ENCODE results near the gene GRM4. TPM values are rescaled to one million over a fixed set of nuclear protein-coding genes. Genes with fewer than 3 reads are reported as not detected.

GRM4 gene
- polyA plus RNA-seq, 1 of the 3 experiments (the other 2 are of a cell fraction): not detected

DNA sequence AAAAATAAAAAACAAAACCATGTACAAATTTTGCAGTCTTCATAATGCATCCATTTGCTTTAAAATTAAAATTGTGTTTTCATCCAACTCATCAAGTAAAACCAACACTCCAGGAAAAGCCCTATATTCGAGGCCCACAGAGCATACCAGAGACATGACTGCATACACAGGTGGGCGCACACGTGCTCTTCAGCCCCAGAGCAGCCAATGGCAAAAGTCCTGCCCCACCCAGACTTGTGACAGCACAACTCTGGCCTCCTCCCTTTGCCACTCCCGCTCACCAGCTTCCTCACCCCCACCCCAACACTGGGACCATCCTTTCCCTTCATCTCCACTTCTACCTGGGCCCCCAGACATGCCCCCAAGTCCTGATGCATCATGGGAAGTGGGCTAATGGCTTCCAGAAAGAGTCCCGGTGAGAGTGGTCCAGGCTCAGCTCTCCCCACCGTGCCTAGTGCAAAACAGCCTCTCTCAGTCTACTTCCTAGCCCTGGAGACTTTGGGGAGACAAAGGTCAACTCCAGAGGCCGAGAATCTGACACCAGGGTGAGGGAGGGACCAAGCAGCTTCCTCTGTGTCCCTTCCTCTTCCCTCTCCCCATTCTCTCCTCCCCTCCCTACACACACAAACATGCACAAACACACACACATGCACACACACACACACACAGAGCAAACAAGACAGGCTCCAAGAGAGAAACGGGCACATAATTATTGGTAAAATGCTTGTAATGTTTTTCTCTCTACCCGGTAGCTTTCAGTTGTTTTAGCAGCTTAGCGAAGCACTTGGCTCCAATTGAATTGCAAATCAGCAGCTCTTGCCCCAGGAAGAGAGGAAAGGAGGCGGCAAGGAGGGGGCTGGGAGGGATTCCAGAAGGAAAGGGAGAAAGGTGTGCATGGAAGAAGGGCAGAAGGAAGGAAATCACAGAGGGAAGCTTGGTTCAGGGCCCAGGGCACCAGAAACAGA lies 14.3 kb downstream of the GRM4 start:
- CTCF ChIA-PET: interaction anchor here (1.3 to 1.6 kb wide), 2 partner anchors 10 to 12 kb away, joined by 4 read pairs; no protein-coding TSS in a partner anchor
- TF ChIP-seq RFX5 (IDR thresholded peaks at IDR 0.05; ENCODE audit: low read length) (no peak), FOXM1 (IDR thresholded peaks at IDR 0.05; ENCODE audit: low read depth) (no peak), SIN3A (IDR thresholded peaks at IDR 0.05; ENCODE audit: borderline replicate concordance, low read depth, low read length) (no peak), TCF12 (IDR thresholded peaks at IDR 0.05) (no peak)
- TF ChIP-seq, protein P1, sequence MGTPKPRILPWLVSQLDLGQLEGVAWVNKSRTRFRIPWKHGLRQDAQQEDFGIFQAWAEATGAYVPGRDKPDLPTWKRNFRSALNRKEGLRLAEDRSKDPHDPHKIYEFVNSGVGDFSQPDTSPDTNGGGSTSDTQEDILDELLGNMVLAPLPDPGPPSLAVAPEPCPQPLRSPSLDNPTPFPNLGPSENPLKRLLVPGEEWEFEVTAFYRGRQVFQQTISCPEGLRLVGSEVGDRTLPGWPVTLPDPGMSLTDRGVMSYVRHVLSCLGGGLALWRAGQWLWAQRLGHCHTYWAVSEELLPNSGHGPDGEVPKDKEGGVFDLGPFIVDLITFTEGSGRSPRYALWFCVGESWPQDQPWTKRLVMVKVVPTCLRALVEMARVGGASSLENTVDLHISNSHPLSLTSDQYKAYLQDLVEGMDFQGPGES (IDR thresholded peaks at IDR 0.05; ENCODE audit: low read depth, low read length): no peak
- 40% methylated on average over 9 of the region's 11 CpGs for WGBS (ENCODE audit: low lambda C conversion rate)
- no peaks in the 10 kb centered on the region for H3K36me3 ChIP-seq (replicated peaks in 1 of 2; ENCODE audit: control insufficient read depth in 1 of 2, insufficient read depth in 2 of 2, low read length in 1 of 2)
- no peak overlapping the region for H3K4me3 ChIP-seq (ENCODE audit: low read depth in 2 of 2, low read length in 1 of 2)
- H4K20me1 ChIP-seq (ENCODE audit: insufficient read depth): no peaks in the 10 kb centered on the region
- POLR2A ChIA-PET: no interaction called here
- no peaks in the 10 kb centered on the region for H3F3A ChIP-seq (replicated peaks; ENCODE audit: insufficient read depth)
- H3K27me3 ChIP-seq (ENCODE audit: insufficient read depth): 0 out of 2 replicates have a peak, but pooled peaks cover 8% of the 10 kb centered on the region
- no peaks in the 10 kb centered on the region for H3K79me2 ChIP-seq (ENCODE audit: insufficient read depth)
- H3K4me2 ChIP-seq: no peak overlapping the region
- no peak for DNase-seq
- peaks cover 0 to 3% of the 10 kb centered on the region in 2 experiments; a peak in 1 of 4 replicates for H3K4me1 ChIP-seq (ENCODE audit: control insufficient read depth in 1 of 2, insufficient read depth in 2 of 2, low read depth in 1 of 2, low read length in 1 of 2)
- H3K9ac ChIP-seq: no peak overlapping the region
- no peak overlapping the region for H3K27ac ChIP-seq (ENCODE audit: low read depth in 2 of 2, low read length in 1 of 2)
- no peak overlapping the region for H2AFZ ChIP-seq (ENCODE audit: low read depth)
- no peaks in the 10 kb centered on the region for H3K9me3 ChIP-seq
- H3K9me2 ChIP-seq: no peaks in the 10 kb centered on the region

DNA sequence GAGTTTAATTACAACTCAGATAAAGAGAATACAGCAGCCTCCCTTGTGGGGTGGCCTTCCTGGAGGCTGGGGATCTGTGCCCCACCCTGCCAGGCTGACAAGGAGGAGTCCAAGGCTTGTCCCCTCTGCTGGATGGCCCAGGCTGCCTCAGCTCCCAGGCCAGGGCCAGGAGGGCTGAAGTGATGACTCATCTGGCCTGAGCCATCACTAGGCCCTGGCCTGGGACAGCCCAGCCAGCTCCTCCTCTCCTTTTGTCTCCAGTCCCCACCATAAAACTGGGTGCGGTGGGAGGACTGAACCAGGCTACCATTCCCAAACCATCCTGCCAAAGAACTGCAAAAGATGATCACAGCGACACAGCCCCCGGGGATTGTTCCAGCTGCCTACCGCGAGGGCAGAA lies 15.0 kb downstream of the GRM4 start:
- Histone ChIP-seq H3K79me2 (ENCODE audit: insufficient read depth) (no peaks in the 10 kb centered on the region), H3K4me2 (no peak overlapping the region), H3K9me2 (no peaks in the 10 kb centered on the region), H2AFZ (ENCODE audit: low read depth) (no peak overlapping the region), H4K20me1 (ENCODE audit: insufficient read depth) (no peaks in the 10 kb centered on the region), H3K4me1 (ENCODE audit: control insufficient read depth in 1 of 2, insufficient read depth in 2 of 2, low read depth in 1 of 2, low read length in 1 of 2) (no peaks in the 10 kb centered on the region; a peak in 1 of 4 replicates), H3K27me3 (ENCODE audit: insufficient read depth) (0 out of 2 replicates have a peak, but pooled peaks cover 10% of the 10 kb centered on the region), H3K36me3 (replicated peaks in 1 of 2; ENCODE audit: control insufficient read depth in 1 of 2, insufficient read depth in 2 of 2, low read length in 1 of 2) (no peaks in the 10 kb centered on the region), H3K27ac (ENCODE audit: low read depth in 2 of 2, low read length in 1 of 2) (no peak overlapping the region), H3K9ac (no peak overlapping the region), H3K9me3 (no peaks in the 10 kb centered on the region), H3K4me3 (ENCODE audit: low read depth in 2 of 2, low read length in 1 of 2) (no peak overlapping the region), H3F3A (replicated peaks; ENCODE audit: insufficient read depth) (no peaks in the 10 kb centered on the region)
- ChIA-PET CTCF (interaction anchor here (1.6 kb wide), 1 partner anchor 11 kb away, joined by 4 read pairs; no protein-coding TSS in a partner anchor), POLR2A (no interaction called here)
- no peak for DNase-seq
- TF ChIP-seq ELF1 (IDR thresholded peaks at IDR 0.05) (no peak), JUND (IDR thresholded peaks at IDR 0.05) (no peak)
- TF ChIP-seq, protein P1 (IDR thresholded peaks at IDR 0.05; ENCODE audit: low read depth, low read length): no peak
- WGBS (ENCODE audit: low lambda C conversion rate): 80% methylated on average over 4 of the region's 5 CpGs

Measured in SK-N-SH (cell line).